GM23338 (cell line): Measurements from ENCODE around the gene PPBP. TPM values are rescaled to one million over a fixed set of nuclear protein-coding genes. Genes with fewer than 3 reads are reported as not detected.
A peak's percentile ranks its signal among the peaks of the same experiment; 100 is the strongest.

ENCODE experiments used
- ATAC-seq: fragments of 200-7000 bp; cut with Tn5 transposase; 3 replicates; pipeline ENCODE4 v1.9.1; 2020
- DNase-seq: peaks from one replicate; pipeline ENCODE4 v3.0.0-alpha.2; 2015; ENCODE audit warnings: low spot score
- H2AFZ ChIP-seq: fragments of 200-600 bp; sonication (generic); 2 replicates; pipeline ENCODE4 v1.8.0; 2016; ENCODE audit warnings: antibody characterized with exemption, mild to moderate bottlenecking, moderate library complexity
- H3F3A ChIP-seq: fragments of 200-600 bp; sonication (generic); replicated peaks from 2 replicates; pipeline ENCODE4 v1.8.0; 2017; ENCODE audit warnings: antibody characterized with exemption, mixed run types, low read depth
- H3K27ac ChIP-seq: fragments of 200-600 bp; sonication (generic); 2 replicates; pipeline ENCODE4 v1.6.1; 2016; ENCODE audit warnings: low read depth
- H3K27me3 ChIP-seq: fragments of 200-600 bp; sonication (generic); 2 replicates; pipeline ENCODE4 v1.8.0; 2016; ENCODE audit warnings: mild to moderate bottlenecking, mixed run types, moderate library complexity; ENCODE audit not compliant: insufficient read depth
- H3K36me3 ChIP-seq: fragments of 200-600 bp; sonication (generic); 2 replicates; pipeline ENCODE4 v1.8.0; 2016; ENCODE audit warnings: mild to moderate bottlenecking; ENCODE audit not compliant: insufficient read depth
- H3K4me1 ChIP-seq: fragments of 200-600 bp; sonication (generic); 2 replicates; pipeline ENCODE4 v1.8.0; 2016; ENCODE audit warnings: mild to moderate bottlenecking, moderate library complexity; ENCODE audit not compliant: insufficient read depth
- H3K4me2 ChIP-seq: fragments of 200-600 bp; sonication (generic); 2 replicates; pipeline ENCODE4 v1.7.1; 2017; ENCODE audit warnings: mixed run types
- H3K4me3 ChIP-seq: fragments of 200-600 bp; sonication (generic); 2 replicates; pipeline ENCODE4 v1.6.1; 2016; ENCODE audit warnings: mixed run types
- H3K79me2 ChIP-seq: fragments of 200-600 bp; sonication (generic); replicated peaks from 2 replicates; pipeline ENCODE4 v1.8.0; 2017; ENCODE audit warnings: mild to moderate bottlenecking; ENCODE audit not compliant: insufficient read depth
- H3K9me2 ChIP-seq: fragments of 200-600 bp; sonication (generic); 2 replicates; pipeline ENCODE4 v1.8.0; 2017; ENCODE audit not compliant: insufficient read depth
- H4K20me1 ChIP-seq: fragments of 200-600 bp; sonication (generic); replicated peaks from 2 replicates; pipeline ENCODE4 v1.8.0; 2017; ENCODE audit warnings: mild to moderate bottlenecking; ENCODE audit not compliant: insufficient read depth
- H3K27ac Mint-ChIP-seq: 2 replicates; pipeline ENCODE4 v1.8.0; 2020; ENCODE audit warnings: inconsistent platforms, mild to moderate bottlenecking, moderate library complexity, mixed read lengths
- H3K27me3 Mint-ChIP-seq: 3 replicates; pipeline ENCODE4 v1.8.0; 2022; ENCODE audit warnings: low read depth, mild to moderate bottlenecking, moderate library complexity, mixed read lengths, inconsistent platforms; ENCODE audit not compliant: insufficient read depth, poor library complexity
- H3K36me3 Mint-ChIP-seq: 3 replicates; pipeline ENCODE4 v1.8.0; 2021; ENCODE audit warnings: low read depth, mild to moderate bottlenecking, inconsistent platforms, moderate library complexity, mixed read lengths
- H3K4me1 Mint-ChIP-seq: 3 replicates; pipeline ENCODE4 v1.8.0; 2020; ENCODE audit warnings: mild to moderate bottlenecking, inconsistent platforms, mixed read lengths
- H3K4me3 Mint-ChIP-seq: 3 replicates; pipeline ENCODE4 v1.8.0; 2021; ENCODE audit warnings: moderate library complexity, mild to moderate bottlenecking, inconsistent platforms, mixed read lengths
- H3K9me3 Mint-ChIP-seq: 3 replicates; pipeline ENCODE4 v1.8.0; 2020; ENCODE audit warnings: moderate library complexity, mild to moderate bottlenecking, inconsistent platforms, mixed read lengths
- CREB1 ChIP-seq: fragments of 250-450 bp; sonication (Bioruptor Pico); IDR thresholded peaks from 2 replicates; pipeline ENCODE4 v1.5.0; 2020; ENCODE audit warnings: low read depth, mild to moderate bottlenecking, moderate library complexity
- EZH2 ChIP-seq: fragments of 200-600 bp; sonication (generic); IDR thresholded peaks from one replicate; pipeline ENCODE4 v1.8.0; 2017; ENCODE audit warnings: antibody characterized with exemption, mild to moderate bottlenecking, low read depth; ENCODE audit not compliant: unreplicated experiment
- EZH2phosphoT487 ChIP-seq: fragments of 200-600 bp; sonication (generic); IDR thresholded peaks from one replicate; pipeline ENCODE4 v1.8.1; 2018; ENCODE audit warnings: antibody characterized with exemption; ENCODE audit not compliant: unreplicated experiment
- POLR2AphosphoS5 ChIP-seq: IDR thresholded peaks from 2 replicates; pipeline ENCODE4 v1.6.1; 2016; ENCODE audit warnings: antibody characterized with exemption, low read depth
- ZNF114 ChIP-seq: fragments of 250-450 bp; sonication (Bioruptor Pico); IDR thresholded peaks from 2 replicates; pipeline ENCODE4 v1.5.0; 2020; ENCODE audit warnings: mild to moderate bottlenecking, moderate library complexity
- ZNF331 ChIP-seq: fragments of 250-450 bp; sonication (Bioruptor Pico); IDR thresholded peaks from 2 replicates; pipeline ENCODE4 v1.5.0; 2020; ENCODE audit warnings: low read depth, mild to moderate bottlenecking, moderate library complexity
- ZNF462 ChIP-seq: fragments of 250-450 bp; sonication (Bioruptor Pico); IDR thresholded peaks from 2 replicates; pipeline ENCODE4 v1.5.0; 2020; ENCODE audit warnings: mild to moderate bottlenecking, moderate library complexity
- polyA plus RNA-seq: library from polyadenylated mRNA; unstranded; fragments of >200 nt; fragmentation: Nextera tagmentation; extraction: Ambion mirVana; gene quantifications from 2 replicates; pipeline ENCODE4 v1.2.1, GENCODE V29; 2016
- total RNA-seq: library from RNA; depleted of rRNA; stranded (reverse); fragments of >200 nt; shearing (Covaris generic); gene quantifications from 2 replicates; pipeline ENCODE4 v1.2.3, GENCODE V29; 2014
- TF ChIP-seq, protein P1 (sequence below), 2 experiments: fragments of 200-600 bp in 1 of 2; sonication (generic) in 1 of 2; conservative IDR thresholded peaks; 2 replicates each; pipeline versions ENCODE4 v1.5.1 to v1.6.1; 2016 to 2017; ENCODE audit warnings: antibody characterized with exemption in 2 of 2, low read depth in 2 of 2, mild to moderate bottlenecking in 2 of 2, moderate library complexity in 1 of 2

Gene PPBP
- total and polyA plus RNA-seq, 2 experiments from 2014 or later: 0.35 to 0.50 TPM

GRCh38 chr4:73998040-73999011 is 10.3 kb upstream of the PPBP start, which contains the start of gene CXCL5:
Gene CXCL5 (minus strand): TSS chr4:73998677. CDS start chr4:73998581, 96 bp downstream.
- H3K4me3 ChIP-seq: peak within 1 kb of the TSS; percentile 56
- Mint-ChIP-seq H3K27me3 (peaks cover 13% of the 10 kb centered on the region), H3K9me3 (peaks cover 5% of the 10 kb centered on the region), H3K27ac (peak within 1 kb of the TSS; percentile 85), H3K4me1 (peaks cover 28% of the 10 kb centered on the region), H3K4me3 (peak within 1 kb of the TSS; percentile 72), H3K36me3 (peaks cover 22% of the 10 kb centered on the region)
- H3K4me1 ChIP-seq: peaks cover 26% of the 10 kb centered on the region
- peak within 1 kb of the TSS; percentile 79 for H3K4me2 ChIP-seq
- peak; percentile 86 for DNase-seq
- ATAC-seq: peak; percentile 98
- 0 out of 2 replicates have a peak, but pooled peaks cover 3% of the 10 kb centered on the region for H3K27me3 ChIP-seq
- H4K20me1 ChIP-seq: no peaks in the 10 kb centered on the region
- H2AFZ ChIP-seq: peak within 1 kb of the TSS; percentile 94
- H3K79me2 ChIP-seq: no peaks in the 10 kb centered on the region
- peaks cover 4% of the 10 kb centered on the region; the same call in 1 of the 2 replicates for H3K9me2 ChIP-seq
- no peaks in the 10 kb centered on the region for H3F3A ChIP-seq
- peak within 1 kb of the TSS; percentile 62; the same call in 1 of the 2 replicates for H3K27ac ChIP-seq
- TF ChIP-seq EZH2phosphoT487 (no peak), ZNF462 (CRISPR knock-in tag) (0 out of 2 replicates have a peak, but pooled peaks have one; percentile 24), EZH2 (no peak), CREB1 (CRISPR knock-in tag) (0 out of 2 replicates have a peak, but pooled peaks have one; percentile 25), POLR2AphosphoS5 (peak; percentile 63), ZNF331 (CRISPR knock-in tag) (peak; percentile 17; the same call in 1 of the 2 replicates), ZNF114 (CRISPR knock-in tag) (0 out of 2 replicates have a peak, but pooled peaks have one; percentile 12)
- TF ChIP-seq, protein P1, sequence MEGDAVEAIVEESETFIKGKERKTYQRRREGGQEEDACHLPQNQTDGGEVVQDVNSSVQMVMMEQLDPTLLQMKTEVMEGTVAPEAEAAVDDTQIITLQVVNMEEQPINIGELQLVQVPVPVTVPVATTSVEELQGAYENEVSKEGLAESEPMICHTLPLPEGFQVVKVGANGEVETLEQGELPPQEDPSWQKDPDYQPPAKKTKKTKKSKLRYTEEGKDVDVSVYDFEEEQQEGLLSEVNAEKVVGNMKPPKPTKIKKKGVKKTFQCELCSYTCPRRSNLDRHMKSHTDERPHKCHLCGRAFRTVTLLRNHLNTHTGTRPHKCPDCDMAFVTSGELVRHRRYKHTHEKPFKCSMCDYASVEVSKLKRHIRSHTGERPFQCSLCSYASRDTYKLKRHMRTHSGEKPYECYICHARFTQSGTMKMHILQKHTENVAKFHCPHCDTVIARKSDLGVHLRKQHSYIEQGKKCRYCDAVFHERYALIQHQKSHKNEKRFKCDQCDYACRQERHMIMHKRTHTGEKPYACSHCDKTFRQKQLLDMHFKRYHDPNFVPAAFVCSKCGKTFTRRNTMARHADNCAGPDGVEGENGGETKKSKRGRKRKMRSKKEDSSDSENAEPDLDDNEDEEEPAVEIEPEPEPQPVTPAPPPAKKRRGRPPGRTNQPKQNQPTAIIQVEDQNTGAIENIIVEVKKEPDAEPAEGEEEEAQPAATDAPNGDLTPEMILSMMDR (conservative IDR thresholded peaks at IDR 0.05; ENCODE audit: low read depth in 2 of 2): peak; percentile 27 to 68; a peak in 3 of 4 replicates
- H3K36me3 ChIP-seq: no peaks in the 10 kb centered on the region
